ENCODE data around the gene PASD1.

DNA sequence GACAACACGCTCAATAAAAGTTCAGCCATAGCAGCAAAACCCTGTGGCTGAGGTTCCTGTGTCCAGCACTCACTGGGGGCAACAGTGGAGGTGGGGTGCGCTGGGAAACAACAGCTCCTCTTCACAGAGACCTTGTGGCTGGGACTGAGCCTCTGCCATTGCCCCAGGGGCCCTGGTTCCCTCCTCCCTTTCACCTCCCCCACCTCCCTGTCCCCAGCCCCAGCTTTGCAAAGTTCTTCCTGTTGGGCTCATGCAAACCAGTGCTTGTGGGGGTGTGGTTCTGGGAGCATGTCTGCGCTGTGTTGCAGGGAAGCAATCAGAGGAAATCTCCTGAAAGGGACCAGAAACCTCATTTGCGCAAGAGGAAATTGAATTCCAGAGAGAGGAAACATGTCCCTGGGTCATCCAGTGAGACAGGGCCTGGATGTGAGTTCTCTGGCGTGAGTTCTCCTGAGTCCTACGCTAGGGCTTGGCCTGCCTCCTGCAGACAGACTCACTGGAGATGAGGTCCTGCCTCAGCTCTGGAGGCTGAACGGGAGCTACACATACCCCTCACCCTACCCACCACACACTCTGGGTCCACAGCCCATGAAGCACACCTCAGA lies 159.8 kb downstream of the PASD1 start:
- TF ChIP-seq TAF1 (IDR thresholded peaks at IDR 0.05; ENCODE audit: borderline replicate concordance, insufficient read depth, low read length) (no peak), POLR2AphosphoS5 (IDR thresholded peaks at IDR 0.05; ENCODE audit: low read depth, low read length) (no peak), SIN3A (IDR thresholded peaks at IDR 0.05; ENCODE audit: borderline replicate concordance, insufficient read depth, low read length) (no peak), FOXP2 (optimal IDR thresholded peaks at IDR 0.05; ENCODE audit: borderline replicate concordance, extremely low read depth, extremely low read length, insufficient read depth) (no peak)
- TF ChIP-seq, protein P1, sequence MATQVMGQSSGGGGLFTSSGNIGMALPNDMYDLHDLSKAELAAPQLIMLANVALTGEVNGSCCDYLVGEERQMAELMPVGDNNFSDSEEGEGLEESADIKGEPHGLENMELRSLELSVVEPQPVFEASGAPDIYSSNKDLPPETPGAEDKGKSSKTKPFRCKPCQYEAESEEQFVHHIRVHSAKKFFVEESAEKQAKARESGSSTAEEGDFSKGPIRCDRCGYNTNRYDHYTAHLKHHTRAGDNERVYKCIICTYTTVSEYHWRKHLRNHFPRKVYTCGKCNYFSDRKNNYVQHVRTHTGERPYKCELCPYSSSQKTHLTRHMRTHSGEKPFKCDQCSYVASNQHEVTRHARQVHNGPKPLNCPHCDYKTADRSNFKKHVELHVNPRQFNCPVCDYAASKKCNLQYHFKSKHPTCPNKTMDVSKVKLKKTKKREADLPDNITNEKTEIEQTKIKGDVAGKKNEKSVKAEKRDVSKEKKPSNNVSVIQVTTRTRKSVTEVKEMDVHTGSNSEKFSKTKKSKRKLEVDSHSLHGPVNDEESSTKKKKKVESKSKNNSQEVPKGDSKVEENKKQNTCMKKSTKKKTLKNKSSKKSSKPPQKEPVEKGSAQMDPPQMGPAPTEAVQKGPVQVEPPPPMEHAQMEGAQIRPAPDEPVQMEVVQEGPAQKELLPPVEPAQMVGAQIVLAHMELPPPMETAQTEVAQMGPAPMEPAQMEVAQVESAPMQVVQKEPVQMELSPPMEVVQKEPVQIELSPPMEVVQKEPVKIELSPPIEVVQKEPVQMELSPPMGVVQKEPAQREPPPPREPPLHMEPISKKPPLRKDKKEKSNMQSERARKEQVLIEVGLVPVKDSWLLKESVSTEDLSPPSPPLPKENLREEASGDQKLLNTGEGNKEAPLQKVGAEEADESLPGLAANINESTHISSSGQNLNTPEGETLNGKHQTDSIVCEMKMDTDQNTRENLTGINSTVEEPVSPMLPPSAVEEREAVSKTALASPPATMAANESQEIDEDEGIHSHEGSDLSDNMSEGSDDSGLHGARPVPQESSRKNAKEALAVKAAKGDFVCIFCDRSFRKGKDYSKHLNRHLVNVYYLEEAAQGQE (IDR thresholded peaks at IDR 0.05; ENCODE audit: insufficient read depth in 1 of 2, low read depth in 2 of 2, low read length in 2 of 2), result no peak
